ENCODE data around the gene TMOD2.
"Not testable (repeated sequence)": the region's sequence is repeated elsewhere in the genome, so short reads cannot be mapped to it uniquely, and the experiment has no call there.

DNA sequence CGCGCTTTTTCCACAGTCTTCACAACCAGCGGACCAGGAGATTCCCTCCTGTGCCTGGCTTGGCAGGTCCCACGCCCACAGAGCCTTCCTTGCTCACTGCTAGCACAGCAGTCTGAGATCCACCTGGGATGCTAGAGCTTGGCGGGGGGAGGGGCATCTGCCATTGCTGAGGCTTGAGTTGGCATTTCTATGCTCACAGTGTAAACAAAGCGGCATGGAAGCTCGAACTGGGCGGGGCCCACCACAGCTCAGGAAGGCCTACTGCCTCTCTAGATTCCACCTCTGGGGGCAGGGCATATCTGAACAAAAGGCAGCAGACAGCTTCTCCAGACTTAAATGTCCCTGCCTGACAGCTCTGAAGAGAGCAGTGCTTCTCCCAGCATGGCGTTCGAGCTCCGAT lies 35.7 kb downstream of the TMOD2 start:
- TF ChIP-seq, protein P1, sequence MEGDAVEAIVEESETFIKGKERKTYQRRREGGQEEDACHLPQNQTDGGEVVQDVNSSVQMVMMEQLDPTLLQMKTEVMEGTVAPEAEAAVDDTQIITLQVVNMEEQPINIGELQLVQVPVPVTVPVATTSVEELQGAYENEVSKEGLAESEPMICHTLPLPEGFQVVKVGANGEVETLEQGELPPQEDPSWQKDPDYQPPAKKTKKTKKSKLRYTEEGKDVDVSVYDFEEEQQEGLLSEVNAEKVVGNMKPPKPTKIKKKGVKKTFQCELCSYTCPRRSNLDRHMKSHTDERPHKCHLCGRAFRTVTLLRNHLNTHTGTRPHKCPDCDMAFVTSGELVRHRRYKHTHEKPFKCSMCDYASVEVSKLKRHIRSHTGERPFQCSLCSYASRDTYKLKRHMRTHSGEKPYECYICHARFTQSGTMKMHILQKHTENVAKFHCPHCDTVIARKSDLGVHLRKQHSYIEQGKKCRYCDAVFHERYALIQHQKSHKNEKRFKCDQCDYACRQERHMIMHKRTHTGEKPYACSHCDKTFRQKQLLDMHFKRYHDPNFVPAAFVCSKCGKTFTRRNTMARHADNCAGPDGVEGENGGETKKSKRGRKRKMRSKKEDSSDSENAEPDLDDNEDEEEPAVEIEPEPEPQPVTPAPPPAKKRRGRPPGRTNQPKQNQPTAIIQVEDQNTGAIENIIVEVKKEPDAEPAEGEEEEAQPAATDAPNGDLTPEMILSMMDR (IDR thresholded peaks at IDR 0.05; ENCODE audit: insufficient read depth, low read depth, low read length) = not testable (repeated sequence)
- not testable (repeated sequence) for TF ChIP-seq EZH2 (IDR thresholded peaks at IDR 0.05; ENCODE audit: insufficient read depth, low read length)

Data from astrocyte (in vitro differentiated cells and primary cell).